ENCODE data around the gene CDH4.

DNA sequence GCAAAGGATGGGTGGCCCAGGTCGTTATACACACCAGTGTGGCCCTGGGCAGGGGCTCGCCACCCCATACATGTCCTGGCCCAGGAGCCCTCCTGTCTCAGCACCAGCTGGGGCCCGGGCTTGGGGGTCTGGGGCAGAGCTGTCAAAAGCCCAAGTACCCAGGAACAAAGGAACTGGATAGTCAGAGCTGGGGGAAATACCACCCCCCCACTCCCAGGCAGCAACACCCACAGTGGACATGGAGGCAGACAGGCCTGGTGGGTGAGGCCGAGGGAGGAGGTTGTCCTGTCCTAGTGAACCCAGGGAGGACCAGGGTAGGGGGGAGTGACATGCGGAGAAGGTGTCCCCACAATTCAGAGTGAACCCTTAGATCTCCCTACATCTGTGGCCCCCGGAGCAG, 406.5 kb downstream of the CDH4 start:
- no peak for TF ChIP-seq POLR2A (IDR thresholded peaks at IDR 0.05)
- no peak for TF ChIP-seq CTCF (IDR thresholded peaks at IDR 0.05)

All from ovary (tissue), 3 donors.